MCF 10A (cell line): ENCODE measurements around the gene MTSS2. TPM values are rescaled to one million over a fixed set of nuclear protein-coding genes. Genes with fewer than 3 reads are reported as not detected.
A peak's percentile ranks its signal among the peaks of the same experiment; 100 is the strongest.

ENCODE experiments used
- BruUV-seq: library from RNA; stranded (reverse); fragments of 400-500 nt; replicated peaks from 2 replicates; lab custom pipeline; 2021; lab: Mats Ljungman, UMichigan
- CTCF ChIA-PET: fragments of 300-600 bp; sonication (Branson Sonifier 250); formaldehyde crosslinking; extraction: SDS; loops from one replicate; lab custom pipeline; 2021; ENCODE audit warnings: antibody characterized with exemption, inconsistent platforms; lab: Yijun Ruan, JAX
- POLR2A ChIA-PET: fragments of 300-600, 350-650 bp; sonication (Branson Sonifier 250); formaldehyde crosslinking; extraction: SDS; loops from one replicate; lab custom pipeline; 2020; ENCODE audit warnings: antibody characterized with exemption, inconsistent platforms; lab: Yijun Ruan, JAX
- DNase-seq: peaks from one replicate; pipeline ENCODE4 v3.0.0-alpha.2; 2018; ENCODE audit not compliant: unreplicated experiment
- H3K27ac Mint-ChIP-seq: one replicate; pipeline ENCODE4 v1.8.0; 2022; ENCODE audit warnings: mild to moderate bottlenecking, low read depth, mixed read lengths; ENCODE audit not compliant: unreplicated experiment
- H3K27me3 Mint-ChIP-seq: one replicate; pipeline ENCODE4 v1.8.0; 2022; ENCODE audit warnings: mixed read lengths; ENCODE audit not compliant: insufficient read depth, unreplicated experiment
- H3K36me3 Mint-ChIP-seq: one replicate; pipeline ENCODE4 v1.8.0; 2022; ENCODE audit warnings: mild to moderate bottlenecking, moderate library complexity, mixed read lengths; ENCODE audit not compliant: insufficient read depth, unreplicated experiment
- H3K4me1 Mint-ChIP-seq: one replicate; pipeline ENCODE4 v1.8.0; 2022; ENCODE audit warnings: mixed read lengths; ENCODE audit not compliant: insufficient read depth, unreplicated experiment
- H3K4me3 Mint-ChIP-seq: one replicate; pipeline ENCODE4 v1.8.0; 2022; ENCODE audit warnings: mild to moderate bottlenecking, moderate library complexity, mixed read lengths; ENCODE audit not compliant: unreplicated experiment
- H3K9me3 Mint-ChIP-seq: one replicate; pipeline ENCODE4 v1.8.0; 2022; ENCODE audit warnings: mixed read lengths; ENCODE audit not compliant: unreplicated experiment
- intact Hi-C: fragments of 100-400 bp; cut with micrococcal nuclease; formaldehyde crosslinking; loops from 2 replicates; pipeline ENCODE4 v1.14.1; 2022
- total RNA-seq: library from RNA; stranded (reverse); gene quantifications from 2 replicates; pipeline ENCODE4 v1.2.3, GENCODE V29; 2022
- TF ChIP-seq, protein P1 (sequence below): fragments of 200-600 bp; IDR thresholded peaks from one replicate; pipeline ENCODE4 v1.8.0; 2022; ENCODE audit warnings: antibody characterized with exemption, mild to moderate bottlenecking; ENCODE audit not compliant: unreplicated experiment

The MTSS2 gene
- total RNA-seq, 1 experiment from 2014 or later, result 75.8 TPM

DNA sequence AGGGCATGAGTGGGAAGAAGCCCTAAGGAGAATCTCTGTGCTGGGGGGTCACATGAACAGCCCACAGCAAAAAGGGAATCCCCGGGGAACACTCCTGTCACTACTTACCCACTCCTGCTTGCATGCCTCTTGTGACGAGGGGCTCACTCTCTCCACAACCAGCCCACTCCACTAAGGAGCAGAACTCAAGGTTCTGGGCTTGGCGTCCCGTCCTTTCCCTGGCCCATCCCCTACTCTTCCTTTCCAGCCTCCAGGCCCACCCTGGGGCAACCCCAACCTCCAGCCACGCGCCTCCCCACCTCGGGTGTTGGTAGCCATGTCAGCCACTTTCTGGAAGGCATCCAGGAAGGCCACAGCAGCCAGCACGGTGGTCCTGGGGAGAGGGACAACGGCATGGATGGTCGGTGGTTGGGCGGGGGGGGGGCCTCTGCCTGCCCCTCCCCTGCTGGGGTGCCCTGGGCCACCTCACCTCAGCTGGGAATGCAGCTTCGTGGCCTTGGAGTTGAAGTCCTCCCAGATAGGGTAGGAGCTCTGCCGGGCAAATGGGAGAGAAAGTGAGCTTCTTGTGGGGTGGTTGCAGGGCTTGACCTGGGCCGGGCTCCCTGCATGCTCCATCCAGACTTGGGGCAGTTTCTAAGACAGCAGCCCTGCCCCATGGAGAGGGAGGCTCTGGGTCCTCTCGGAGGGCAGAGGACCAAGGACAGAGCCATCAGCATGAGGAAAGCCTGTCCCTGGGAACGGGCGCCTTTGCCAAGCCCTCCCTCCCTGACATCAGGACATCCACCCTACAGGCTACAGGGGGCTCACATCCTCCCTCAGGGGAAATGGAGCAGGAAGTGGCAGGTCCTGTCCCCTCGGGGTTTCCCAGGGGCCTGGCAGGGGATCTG lies 5.1 kb downstream of the MTSS2 start:
- ChIA-PET CTCF (interaction anchor here (0.5 to 10.5 kb wide), 4 partner anchors 89 to 912 kb away, joined by 3 to 121 read pairs (median 4); no protein-coding TSS in a partner anchor), POLR2A (no interaction called here)
- Mint-ChIP-seq H3K4me1 (peaks cover 5% of the 10 kb centered on the region), H3K4me3 (no peak overlapping the region), H3K27ac (no peak overlapping the region), H3K36me3 (peaks cover 31% of the 10 kb centered on the region), H3K9me3 (no peaks in the 10 kb centered on the region), H3K27me3 (no peaks in the 10 kb centered on the region)
- intact Hi-C loops, result no loop called here
- DNase-seq, result no peak
- TF ChIP-seq, protein P1, sequence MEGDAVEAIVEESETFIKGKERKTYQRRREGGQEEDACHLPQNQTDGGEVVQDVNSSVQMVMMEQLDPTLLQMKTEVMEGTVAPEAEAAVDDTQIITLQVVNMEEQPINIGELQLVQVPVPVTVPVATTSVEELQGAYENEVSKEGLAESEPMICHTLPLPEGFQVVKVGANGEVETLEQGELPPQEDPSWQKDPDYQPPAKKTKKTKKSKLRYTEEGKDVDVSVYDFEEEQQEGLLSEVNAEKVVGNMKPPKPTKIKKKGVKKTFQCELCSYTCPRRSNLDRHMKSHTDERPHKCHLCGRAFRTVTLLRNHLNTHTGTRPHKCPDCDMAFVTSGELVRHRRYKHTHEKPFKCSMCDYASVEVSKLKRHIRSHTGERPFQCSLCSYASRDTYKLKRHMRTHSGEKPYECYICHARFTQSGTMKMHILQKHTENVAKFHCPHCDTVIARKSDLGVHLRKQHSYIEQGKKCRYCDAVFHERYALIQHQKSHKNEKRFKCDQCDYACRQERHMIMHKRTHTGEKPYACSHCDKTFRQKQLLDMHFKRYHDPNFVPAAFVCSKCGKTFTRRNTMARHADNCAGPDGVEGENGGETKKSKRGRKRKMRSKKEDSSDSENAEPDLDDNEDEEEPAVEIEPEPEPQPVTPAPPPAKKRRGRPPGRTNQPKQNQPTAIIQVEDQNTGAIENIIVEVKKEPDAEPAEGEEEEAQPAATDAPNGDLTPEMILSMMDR, result no peak
- BruUV-seq, result no TSS peak

DNA sequence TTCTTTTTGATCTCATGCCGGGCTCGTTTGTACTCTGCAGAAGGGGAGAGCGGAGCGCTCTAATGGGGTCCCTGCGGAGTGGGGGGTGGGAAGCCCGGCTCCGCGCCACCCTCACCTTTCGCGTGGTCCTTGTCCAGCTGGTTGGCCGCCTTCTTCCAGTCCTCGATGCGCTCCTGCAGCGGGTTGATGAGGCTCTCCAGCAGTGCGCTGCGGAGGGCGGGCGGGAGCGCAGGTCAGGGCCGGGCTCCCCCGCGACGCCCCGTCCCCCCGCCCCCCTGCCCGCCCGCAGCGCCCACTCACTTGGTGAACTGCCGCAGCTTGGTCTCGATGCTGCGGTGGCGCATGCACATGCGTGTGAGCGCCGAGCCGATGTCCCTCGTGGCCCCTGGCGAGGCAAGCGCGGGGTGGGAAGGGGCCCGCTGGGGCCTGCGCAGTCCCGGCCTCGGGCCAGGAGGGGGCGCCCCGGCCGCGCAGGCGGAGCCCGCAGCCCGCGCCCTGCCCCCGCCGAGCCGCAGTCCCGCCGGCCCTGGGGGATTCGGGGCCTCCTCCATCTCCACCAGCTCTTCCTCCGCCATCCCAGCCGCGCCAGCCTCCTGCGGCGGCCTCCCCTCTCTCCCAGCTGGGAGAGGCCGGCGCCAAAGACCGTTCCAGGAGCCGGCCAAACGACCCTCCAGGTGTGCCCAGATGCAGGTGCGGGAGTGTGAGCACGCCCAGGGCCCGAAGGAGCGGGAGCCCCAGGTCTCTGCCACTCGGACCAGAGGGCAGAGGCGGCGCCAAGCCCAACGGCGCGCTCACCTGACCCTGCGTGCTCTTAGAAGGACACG lies 6.0 kb downstream of the MTSS2 start:
- intact Hi-C loops, result no loop called here
- TF ChIP-seq, protein P1, result peak; percentile 30
- no peak overlapping the region for H3K4me3 Mint-ChIP-seq
- H3K4me1 Mint-ChIP-seq, result peaks cover 5% of the 10 kb centered on the region
- H3K27ac Mint-ChIP-seq, result no peak overlapping the region
- DNase-seq, result no peak
- POLR2A ChIA-PET, result interaction anchor here (1.0 kb wide), 1 partner anchor 36 kb away, joined by 3 read pairs; no protein-coding TSS in a partner anchor
- CTCF ChIA-PET, result interaction anchor here (0.5 to 10.5 kb wide), 3 partner anchors 90 to 913 kb away, joined by 3 to 121 read pairs (median 3); no protein-coding TSS in a partner anchor
- no peaks in the 10 kb centered on the region for H3K9me3 Mint-ChIP-seq
- peaks cover 38% of the 10 kb centered on the region for H3K36me3 Mint-ChIP-seq
- no peaks in the 10 kb centered on the region for H3K27me3 Mint-ChIP-seq
- BruUV-seq, result no TSS peak

DNA sequence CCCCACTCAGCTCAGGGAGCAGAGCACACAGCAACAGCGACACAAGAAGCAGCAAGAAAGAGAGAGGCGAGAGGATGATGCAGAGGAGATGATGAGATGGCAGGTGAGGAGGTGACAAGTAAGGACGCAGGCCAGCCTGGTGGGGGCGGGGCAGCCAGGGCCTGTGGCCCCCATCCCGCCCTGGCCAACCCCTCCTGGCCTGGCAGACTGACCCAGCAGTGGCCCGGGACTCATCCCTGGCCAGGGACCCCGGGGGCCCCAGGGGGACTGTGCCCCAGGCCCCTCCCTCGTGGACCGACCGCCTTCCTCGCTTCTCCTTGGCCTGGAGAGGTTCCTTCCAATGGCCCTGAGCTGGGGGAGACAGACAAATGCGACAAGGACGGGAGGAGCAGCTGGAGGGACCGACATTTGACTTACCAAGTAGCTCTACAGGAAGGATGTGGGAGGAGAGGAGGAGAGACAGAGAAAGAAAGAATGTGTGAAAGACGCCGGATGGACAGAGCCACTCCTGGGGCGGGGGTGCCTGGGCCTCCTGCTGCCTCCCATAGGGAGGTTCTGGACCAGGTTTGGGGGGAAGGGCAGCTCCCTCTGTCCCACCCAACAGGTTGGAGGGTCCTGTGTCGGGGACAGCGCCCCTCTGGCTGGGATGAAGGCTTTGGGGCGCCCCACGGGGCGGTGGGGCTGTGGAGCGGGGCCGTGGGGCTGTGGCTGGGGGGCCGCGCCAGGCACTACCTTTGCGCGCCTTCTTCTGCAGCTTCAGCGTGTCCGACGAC lies 6.8 kb downstream of the MTSS2 start:
- H3K4me3 Mint-ChIP-seq, result no peak overlapping the region
- intact Hi-C loops, result no loop called here
- DNase-seq, result no peak
- ChIA-PET POLR2A (interaction anchor here (1.0 kb wide), 1 partner anchor 37 kb away, joined by 3 read pairs; no protein-coding TSS in a partner anchor), CTCF (interaction anchor here (0.6 to 10.5 kb wide), 5 partner anchors 31 to 97 kb away, joined by 3 to 121 read pairs (median 3); no protein-coding TSS in a partner anchor)
- H3K27me3 Mint-ChIP-seq, result no peaks in the 10 kb centered on the region
- H3K27ac Mint-ChIP-seq, result peak overlapping the region; percentile 66
- peaks cover 5% of the 10 kb centered on the region for H3K4me1 Mint-ChIP-seq
- TF ChIP-seq, protein P1, result no peak
- BruUV-seq, result no TSS peak
- no peaks in the 10 kb centered on the region for H3K9me3 Mint-ChIP-seq
- peaks cover 44% of the 10 kb centered on the region for H3K36me3 Mint-ChIP-seq
